NB4 (cell line): Measurements from ENCODE around the gene DLX2.
A peak's percentile ranks its signal among the peaks of the same experiment; 100 is the strongest.

Experiments used
- DNase-seq: peaks from one replicate; pipeline ENCODE4 v3.0.0; 2010; ENCODE audit warnings: low read depth
- H3K4me3 ChIP-seq: one replicate; pipeline ENCODE4 v1.5.1; 2011; ENCODE audit warnings: mild to moderate bottlenecking, low read depth, low read length, moderate library complexity
- CTCF ChIP-seq: IDR thresholded peaks from one replicate; pipeline ENCODE4 v1.5.1; 2012; ENCODE audit warnings: low read depth, low read length
- MAX ChIP-seq: IDR thresholded peaks from 2 replicates; pipeline ENCODE4 v1.6.1; 2011; ENCODE audit warnings: low read depth, low read length
- MYC ChIP-seq: IDR thresholded peaks from 2 replicates; pipeline ENCODE4 v1.6.1; 2011; ENCODE audit warnings: low read depth, low read length
- POLR2A ChIP-seq: IDR thresholded peaks from 2 replicates; pipeline ENCODE4 v1.6.1; 2011; ENCODE audit warnings: mild to moderate bottlenecking; ENCODE audit not compliant: insufficient read length; ENCODE audit errors: extremely low read depth

Gene DLX2

GRCh38 chr2:172084395-172084644, 18.4 kb downstream of the DLX2 start:
- TF ChIP-seq MYC (no peak), POLR2A (peak; percentile 10), CTCF (no peak), MAX (no peak)
- peak overlapping the region; percentile 53 for H3K4me3 ChIP-seq
- DNase-seq = peak; percentile 74

- TF ChIP-seq MYC (no peak), CTCF (no peak), POLR2A (no peak), MAX (no peak)
- peak overlapping the region; percentile 43 for H3K4me3 ChIP-seq
- no peak for DNase-seq
These were observed 18.9 kb downstream of the DLX2 start for GRCh38 chr2:172083628-172084394.

- H3K4me3 ChIP-seq = peak overlapping the region; percentile 43
- TF ChIP-seq MYC (no peak), MAX (no peak), CTCF (no peak)
- DNase-seq = peak; percentile 37
These were observed 19.6 kb downstream of the DLX2 start for GRCh38 chr2:172082944-172083627.

GRCh38 chr2:172082105-172082943, 20.4 kb downstream of the DLX2 start:
- no peak overlapping the region for H3K4me3 ChIP-seq
- TF ChIP-seq MAX (no peak), MYC (no peak), CTCF (no peak)

GRCh38 chr2:172081221-172082022, 21.3 kb downstream of the DLX2 start:
- DNase-seq = no peak
- no peak overlapping the region for H3K4me3 ChIP-seq
- TF ChIP-seq MYC (no peak), POLR2A (no peak), MAX (no peak), CTCF (no peak)

More at GRCh38 chr2:172082105-172082943, 20.4 kb downstream of the DLX2 start:
- DNase-seq = peak; percentile 41
